Endodermal cell (in vitro differentiated cells): Measurements from ENCODE around the gene ACYP1. TPM values are rescaled to one million over a fixed set of nuclear protein-coding genes. Genes with fewer than 3 reads are reported as not detected.

Experiments used
- DNase-seq: peaks from one replicate; pipeline ENCODE4 v3.0.0-alpha.2; 2017
- H3K27ac ChIP-seq: 2 replicates; pipeline ENCODE4 v1.5.1; 2013; ENCODE audit warnings: mild to moderate bottlenecking, low read depth, low read length, moderate library complexity
- H3K27me3 ChIP-seq: 2 replicates; pipeline ENCODE4 v1.6.1; 2013; ENCODE audit warnings: mild to moderate bottlenecking, low read length, moderate library complexity; ENCODE audit not compliant: insufficient read depth, control insufficient read depth, poor library complexity, severe bottlenecking
- H3K36me3 ChIP-seq: 2 replicates; pipeline ENCODE4 v1.7.0; 2013; ENCODE audit warnings: mild to moderate bottlenecking, low read length, moderate library complexity; ENCODE audit not compliant: control insufficient read depth, insufficient read depth
- H3K4me1 ChIP-seq: one replicate; pipeline ENCODE4 v1.7.0; 2013; ENCODE audit warnings: low read length; ENCODE audit not compliant: control insufficient read depth, insufficient read depth
- H3K4me3 ChIP-seq: 2 replicates; pipeline ENCODE4 v1.5.1; 2013; ENCODE audit warnings: mild to moderate bottlenecking, low read length, moderate library complexity
- H3K9ac ChIP-seq: 2 replicates; pipeline ENCODE4 v1.6.1; 2013; ENCODE audit warnings: mild to moderate bottlenecking, low read length, moderate library complexity; ENCODE audit not compliant: poor library complexity, severe bottlenecking; ENCODE audit errors: extremely low read depth
- H3K9me3 ChIP-seq: 2 replicates; pipeline ENCODE4 v1.6.1; 2013; ENCODE audit warnings: mild to moderate bottlenecking, low read length, moderate library complexity; ENCODE audit not compliant: control insufficient read depth
- H3K27ac Mint-ChIP-seq: 2 replicates; pipeline ENCODE4 v1.8.0; 2020; ENCODE audit warnings: mixed read lengths
- H3K27me3 Mint-ChIP-seq: 2 replicates; pipeline ENCODE4 v1.8.0; 2021; ENCODE audit warnings: mild to moderate bottlenecking, mixed read lengths; ENCODE audit not compliant: insufficient read depth
- H3K36me3 Mint-ChIP-seq: 2 replicates; pipeline ENCODE4 v1.8.0; 2020; ENCODE audit warnings: low read depth, mixed read lengths
- H3K4me1 Mint-ChIP-seq: 2 replicates; pipeline ENCODE4 v1.8.0; 2020; ENCODE audit warnings: mixed read lengths
- H3K4me3 Mint-ChIP-seq: 2 replicates; pipeline ENCODE4 v1.8.0; 2020; ENCODE audit warnings: mild to moderate bottlenecking, moderate library complexity, mixed read lengths
- H3K9me3 Mint-ChIP-seq: 2 replicates; pipeline ENCODE4 v1.8.0; 2020; ENCODE audit warnings: mild to moderate bottlenecking, mixed read lengths
- CTCF ChIP-seq: fragments of 200-600 bp; sonication (generic); conservative IDR thresholded peaks from 2 replicates; pipeline ENCODE4 v1.5.0; 2021; ENCODE audit warnings: antibody characterized with exemption, mild to moderate bottlenecking
- WGBS, 2 experiments: methylation state at CpG; one replicate each; pipeline versions ENCODE4 v1.1.5 to v1.1.7; 2013; ENCODE audit warnings: missing lambda C conversion rate in 2 of 2, mixed read lengths in 1 of 2; ENCODE audit not compliant: insufficient coverage in 1 of 2, insufficient read length in 1 of 2; 5-methylcytosine and 5-hydroxymethylcytosine counted together
- total RNA-seq, 2 donors: library from RNA; stranded (reverse); fragmentation: NEBNext Ultra II Directional in 1 of 2; extraction: Animal tissue kit (Norgen Biotek cat#: 25700) in 1 of 2; gene quantifications; 2 replicates in 1 of 2; 3 replicates in 1 of 2; pipeline ENCODE4 v1.2.1, GENCODE V29; 2021

ACYP1 gene
- total RNA-seq, 2 donors from 2014 or later = 21.4 to 26.0 TPM

GRCh38 chr14:75088566-75089373 is 24.9 kb upstream of the ACYP1 start:
- peak; percentile 83 for DNase-seq
- Mint-ChIP-seq H3K27ac (no peak overlapping the region), H3K36me3 (peaks cover 62% of the 10 kb centered on the region), H3K9me3 (no peaks in the 10 kb centered on the region), H3K27me3 (no peaks in the 10 kb centered on the region), H3K4me3 (no peak overlapping the region), H3K4me1 (peaks cover 8% of the 10 kb centered on the region)
- H3K9ac ChIP-seq = no peak overlapping the region
- H3K36me3 ChIP-seq = peaks cover 63% of the 10 kb centered on the region
- no peak overlapping the region for H3K27ac ChIP-seq
- H3K27me3 ChIP-seq = no peaks in the 10 kb centered on the region
- WGBS, 2 experiments = 71 to 76% methylated on average over 5 to 7 of the region's 7 CpGs
- peaks cover 4% of the 10 kb centered on the region for H3K4me1 ChIP-seq
- no peaks in the 10 kb centered on the region for H3K9me3 ChIP-seq
- peak; percentile 90 for TF ChIP-seq CTCF
- H3K4me3 ChIP-seq = no peak overlapping the region

GRCh38 chr14:75088153-75088552 is 24.3 kb upstream of the ACYP1 start:
- Histone ChIP-seq H3K36me3 (peaks cover 60% of the 10 kb centered on the region), H3K27ac (no peak overlapping the region), H3K4me3 (no peak overlapping the region), H3K27me3 (no peaks in the 10 kb centered on the region), H3K9me3 (no peaks in the 10 kb centered on the region), H3K9ac (no peak overlapping the region), H3K4me1 (peaks cover 4% of the 10 kb centered on the region)
- Mint-ChIP-seq H3K36me3 (peaks cover 61% of the 10 kb centered on the region), H3K9me3 (no peaks in the 10 kb centered on the region), H3K27ac (no peak overlapping the region), H3K4me1 (peaks cover 8% of the 10 kb centered on the region), H3K27me3 (no peaks in the 10 kb centered on the region), H3K4me3 (no peak overlapping the region)
- no peak for TF ChIP-seq CTCF
- 93 to 95% methylated on average over 2 of the region's 2 CpGs for WGBS, 2 experiments
- no peak for DNase-seq

GRCh38 chr14:75084513-75084912 is 20.7 kb upstream of the ACYP1 start:
- H3K27me3 ChIP-seq = no peaks in the 10 kb centered on the region
- DNase-seq = no peak
- no peaks in the 10 kb centered on the region for H3K4me1 Mint-ChIP-seq
- no peak overlapping the region for H3K4me3 Mint-ChIP-seq
- H3K36me3 Mint-ChIP-seq = peaks cover 52% of the 10 kb centered on the region
- no peaks in the 10 kb centered on the region for H3K4me1 ChIP-seq
- no peaks in the 10 kb centered on the region for H3K9me3 Mint-ChIP-seq
- WGBS, 2 experiments = 85 to 90% methylated on average over 5 of the region's 5 CpGs
- no peaks in the 10 kb centered on the region for H3K27me3 Mint-ChIP-seq
- no peak overlapping the region for H3K27ac ChIP-seq
- no peak for TF ChIP-seq CTCF
- H3K9ac ChIP-seq = no peak overlapping the region
- H3K36me3 ChIP-seq = peaks cover 49% of the 10 kb centered on the region
- H3K4me3 ChIP-seq = no peak overlapping the region
- H3K9me3 ChIP-seq = no peaks in the 10 kb centered on the region
- no peak overlapping the region for H3K27ac Mint-ChIP-seq
